Measurements from ENCODE around the gene SDK1.

GRCh38 chr7:3767917-3768777, 467.1 kb downstream of the SDK1 start:
- TF ChIP-seq POLR2AphosphoS5 (IDR thresholded peaks at IDR 0.05) (no peak), CTCF (IDR thresholded peaks at IDR 0.05) (no peak)
